Ovary (tissue), 3 donors: ENCODE measurements around the gene TENM4.

ENCODE experiments used
- CTCF ChIP-seq, 3 donors: fragments of 450-650 bp in 2 of 3; fragments of 200-600 bp in 1 of 3; IDR thresholded peaks; one replicate each; pipeline versions ENCODE4 v1.5.1 to v1.8.0; 2016 to 2022; ENCODE audit warnings: antibody characterized with exemption in 3 of 3, mild to moderate bottlenecking in 1 of 3
- POLR2A ChIP-seq: fragments of 450-650 bp; IDR thresholded peaks from one replicate; pipeline ENCODE4 v1.6.1; 2017; ENCODE audit warnings: antibody characterized with exemption, mild to moderate bottlenecking, moderate library complexity
- donor health status: DM: no; HTN: no; CAD: no.

- TF ChIP-seq CTCF (IDR thresholded peaks at IDR 0.05) (no peak), POLR2A (no peak)
These were observed 475.4 kb downstream of the TENM4 start for GRCh38 chr11:78965432-78965831.
